NCI-H510A treated with DMSO at 0.1 percent for 48 hours (cell line): ENCODE measurements around the gene NFIX.

Experiments used
- DNase-seq: peaks from one replicate; lab custom pipeline; 2025; lab: John Stamatoyannopoulos, UW

Gene NFIX

GRCh38 chr19:13104360-13104847 lies 109.1 kb downstream of the NFIX start:
- DNase-seq: no peak

DNA sequence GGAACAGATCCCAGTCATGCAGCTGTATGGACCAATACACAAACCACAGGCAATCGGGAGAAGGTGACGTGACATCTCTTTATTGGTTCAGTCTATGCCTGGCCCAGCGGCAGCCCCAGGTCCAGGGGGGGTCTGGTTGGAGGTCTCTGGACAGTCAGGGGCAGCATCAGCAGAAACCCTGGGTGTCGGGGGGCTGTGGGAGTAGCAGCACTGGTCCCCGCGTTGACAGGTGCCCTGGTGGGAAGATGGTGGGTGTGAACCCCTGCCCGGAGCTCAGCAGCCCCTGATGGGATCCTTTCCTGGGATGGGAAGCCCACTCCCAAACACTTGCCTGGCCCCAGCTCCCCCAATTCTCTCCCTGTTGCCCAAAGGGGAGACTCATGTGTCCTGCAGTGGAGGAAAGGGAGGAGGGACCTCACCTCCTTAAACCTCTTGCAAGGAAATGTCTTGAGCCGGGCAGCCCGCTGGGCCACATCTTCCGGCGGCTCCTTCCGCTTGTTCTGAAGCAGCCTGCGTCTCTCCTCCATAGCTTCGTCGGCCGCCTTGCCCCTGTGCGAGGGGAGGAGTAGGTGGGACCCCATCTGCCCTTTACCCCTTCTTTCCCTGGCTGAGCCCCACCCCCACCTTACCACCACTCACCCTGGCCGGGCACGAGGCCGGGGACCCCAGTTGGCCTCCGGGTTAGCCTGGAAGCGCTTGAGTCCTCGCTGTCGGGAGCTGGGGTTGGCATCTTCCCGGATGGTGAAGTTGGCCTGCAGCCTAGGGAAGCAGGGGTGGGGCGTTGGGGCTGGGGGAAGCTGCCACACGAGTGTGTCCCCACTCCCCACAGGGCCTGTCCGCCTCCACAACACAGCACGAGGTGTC lies 109.8 kb downstream of the NFIX start:
- DNase-seq: no peak

- DNase-seq: no peak
These were observed 114.3 kb downstream of the NFIX start for GRCh38 chr19:13109361-13110098.

DNA sequence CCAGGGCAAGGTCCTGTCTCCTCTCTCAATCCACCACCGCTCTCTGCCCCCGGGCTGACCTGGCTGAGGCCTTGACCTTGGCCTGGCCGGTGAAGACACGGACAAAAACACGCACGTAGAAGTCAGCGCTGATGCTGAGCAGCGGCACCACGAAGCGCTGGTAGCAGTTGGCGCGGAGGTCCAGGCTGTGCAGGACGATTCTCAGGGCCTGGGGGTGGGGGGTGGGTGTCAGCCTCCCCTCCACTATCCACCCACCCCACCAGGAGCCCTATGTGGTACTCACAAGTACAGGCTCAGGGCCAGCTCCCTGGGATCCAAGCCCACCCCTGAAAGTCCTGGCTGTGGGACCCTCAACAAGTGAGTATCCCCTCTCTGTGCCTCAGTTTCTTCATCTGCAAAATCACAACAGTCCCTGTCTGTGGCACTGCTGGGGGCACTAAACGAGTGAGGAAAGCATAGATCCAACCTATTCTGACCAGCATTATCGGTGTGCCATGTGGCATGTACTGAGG lies 114.9 kb downstream of the NFIX start:
- DNase-seq: no peak

- no peak for DNase-seq
These were observed 117.3 kb downstream of the NFIX start for GRCh38 chr19:13112555-13112954.

GRCh38 chr19:13115936-13116281 lies 120.6 kb downstream of the NFIX start:
- no peak for DNase-seq

DNA sequence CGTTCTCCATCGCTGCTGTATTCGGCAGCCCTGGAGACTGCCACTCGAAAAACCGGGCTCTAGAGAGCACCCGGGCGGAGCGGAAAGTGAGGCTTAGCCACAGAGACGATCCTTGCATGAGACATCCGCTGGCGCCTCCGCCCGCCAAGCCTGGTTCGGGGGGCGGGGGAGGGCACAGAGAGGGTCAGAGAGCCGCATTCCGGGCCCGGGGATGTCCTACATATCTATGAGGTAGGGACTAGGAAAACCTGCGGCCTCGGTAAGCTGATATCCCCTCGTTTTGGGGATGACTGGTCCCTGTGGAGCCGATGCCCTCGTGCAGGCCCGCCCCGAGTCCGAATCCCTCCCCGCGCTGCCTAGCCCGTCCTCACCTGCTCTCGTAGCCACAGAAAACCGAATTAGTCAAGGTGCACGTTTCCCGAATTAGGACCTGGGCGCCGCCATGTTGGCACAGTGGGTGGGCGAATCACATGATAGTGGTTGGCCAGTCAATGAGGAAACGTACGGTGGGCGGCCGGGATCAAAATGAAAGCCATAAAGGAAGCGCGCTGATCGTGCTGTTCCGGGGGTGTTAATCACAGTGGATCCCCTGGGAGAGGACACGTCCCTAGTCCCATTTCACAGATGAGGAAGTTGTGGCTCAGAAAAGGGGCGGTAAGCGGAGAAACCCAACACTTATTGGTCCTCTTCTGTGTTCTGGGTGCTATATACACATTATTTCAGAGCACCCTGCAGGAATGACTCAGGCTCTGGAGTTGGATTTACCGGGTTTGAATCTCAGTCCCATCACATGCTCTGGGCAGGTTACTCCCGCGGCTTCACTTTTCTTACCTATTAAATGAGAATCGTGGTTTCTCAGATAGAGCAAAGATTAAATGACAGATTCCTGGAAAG lies 121.3 kb downstream of the NFIX start, which contains the start of gene TRMT1:
Gene TRMT1 (minus strand): TSS at position 459 of the 894 bp plus-strand sequence. CDS start 341 bp downstream, at position 118.
- peak; percentile 90 for DNase-seq

GRCh38 chr19:13117176-13117771 lies 122.0 kb downstream of the NFIX start:
- DNase-seq: no peak

- DNase-seq: peak; percentile 86
These were observed 122.6 kb downstream of the NFIX start, which contains the start of gene NACC1 for GRCh38 chr19:13117772-13118423. TSS of gene NACC1 (plus strand) at chr19:13118264. CDS start at chr19:13135208, 16,944 bp downstream.

DNA sequence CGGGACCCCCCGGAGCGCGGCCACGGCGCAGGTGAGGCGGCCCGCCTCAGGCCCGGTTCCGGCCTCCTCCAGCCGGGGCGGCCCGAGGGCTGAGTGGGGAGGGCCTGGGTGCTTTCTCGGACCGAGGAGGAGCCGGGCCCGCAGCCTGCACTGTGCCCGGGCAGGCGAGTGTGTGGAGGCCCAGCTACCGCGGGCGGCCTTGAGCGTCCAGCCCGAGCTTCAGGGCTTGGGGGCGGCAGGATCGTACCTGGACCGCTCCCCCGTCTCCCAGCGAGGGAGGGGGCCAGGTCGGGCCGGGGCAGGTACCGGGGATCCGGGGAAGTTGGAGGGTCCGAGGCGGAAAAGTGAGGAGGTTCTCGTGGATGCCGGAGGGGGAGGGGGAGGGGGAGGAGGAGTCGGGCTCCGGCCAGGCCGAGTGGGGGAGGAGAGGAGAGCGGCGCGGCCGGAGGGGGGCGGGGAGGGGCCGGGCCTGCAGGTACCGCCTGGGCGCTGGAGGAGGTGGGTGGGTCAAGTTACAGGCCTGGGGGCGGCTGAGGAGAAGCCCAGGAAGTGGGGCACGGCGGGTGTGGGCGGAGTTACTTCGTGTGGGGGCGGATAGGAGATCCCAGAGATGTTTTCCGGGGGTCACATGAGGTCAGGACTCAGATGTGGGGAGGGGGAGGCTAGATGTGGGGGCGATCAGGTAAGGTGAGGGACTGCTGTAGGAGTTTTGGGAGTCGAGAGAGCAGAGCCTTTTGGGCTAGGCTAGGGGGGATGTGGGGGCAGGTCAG lies 123.3 kb downstream of the NFIX start:
- DNase-seq: peak; percentile 49

GRCh38 chr19:13119627-13120026 lies 124.4 kb downstream of the NFIX start:
- DNase-seq: no peak

DNA sequence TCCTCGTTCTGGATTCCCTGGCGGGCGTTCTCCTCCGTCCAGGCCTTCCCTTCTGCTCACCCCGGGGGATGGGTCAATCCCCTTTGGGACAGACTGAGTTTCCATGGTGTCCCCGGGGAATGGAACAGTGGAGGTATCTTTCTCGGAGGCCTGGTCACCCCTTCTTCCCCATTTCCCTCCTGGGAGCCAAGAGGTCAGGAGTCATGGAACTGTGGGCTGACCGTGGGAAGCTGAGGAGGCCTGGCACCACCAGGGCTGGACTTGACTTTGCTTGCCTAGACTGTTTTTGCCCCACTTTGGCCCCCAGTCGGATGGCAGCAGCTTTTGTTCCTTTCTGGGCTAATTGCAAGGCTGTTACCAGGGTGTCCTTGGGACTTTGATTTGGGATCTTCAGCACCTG lies 124.8 kb downstream of the NFIX start:
- no peak for DNase-seq

GRCh38 chr19:13120817-13121216 lies 125.5 kb downstream of the NFIX start:
- no peak for DNase-seq

DNA sequence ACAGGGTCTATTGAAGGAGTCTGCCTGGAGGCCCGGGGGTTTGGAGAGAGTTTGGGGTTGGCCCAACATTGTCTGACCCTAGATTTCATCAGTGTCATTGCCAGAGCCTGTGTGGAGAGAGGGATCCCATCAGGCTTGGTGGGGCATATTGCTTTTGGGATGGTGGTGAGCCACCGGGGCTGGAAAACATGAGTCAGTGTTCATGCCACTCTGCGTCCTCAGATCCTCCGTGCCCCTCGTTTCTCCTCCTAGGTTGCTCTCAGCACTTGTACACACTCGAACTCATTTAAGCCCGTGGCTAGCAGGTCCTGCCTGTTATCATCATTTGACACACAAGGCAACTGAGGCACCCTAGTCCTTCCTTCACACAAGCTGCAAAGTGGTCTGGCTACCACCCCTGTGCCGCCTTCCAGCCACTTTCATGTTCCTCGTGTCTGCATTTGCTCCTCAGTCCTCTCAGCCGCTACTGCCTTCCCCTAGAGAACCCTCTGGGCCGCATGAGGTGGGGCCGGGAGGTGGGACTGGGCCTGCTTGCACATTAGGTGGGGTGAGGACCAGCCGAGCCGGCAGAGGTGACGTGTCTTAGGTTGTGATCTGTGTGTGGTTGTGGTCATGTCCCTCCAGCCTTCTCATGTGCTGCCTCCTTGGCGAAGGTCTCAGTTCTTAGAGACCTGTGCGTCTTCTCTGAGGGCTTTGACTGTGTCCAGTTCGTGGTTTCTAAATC lies 126.4 kb downstream of the NFIX start:
- DNase-seq: no peak

GRCh38 chr19:13122275-13122878 lies 127.1 kb downstream of the NFIX start:
- no peak for DNase-seq

DNA sequence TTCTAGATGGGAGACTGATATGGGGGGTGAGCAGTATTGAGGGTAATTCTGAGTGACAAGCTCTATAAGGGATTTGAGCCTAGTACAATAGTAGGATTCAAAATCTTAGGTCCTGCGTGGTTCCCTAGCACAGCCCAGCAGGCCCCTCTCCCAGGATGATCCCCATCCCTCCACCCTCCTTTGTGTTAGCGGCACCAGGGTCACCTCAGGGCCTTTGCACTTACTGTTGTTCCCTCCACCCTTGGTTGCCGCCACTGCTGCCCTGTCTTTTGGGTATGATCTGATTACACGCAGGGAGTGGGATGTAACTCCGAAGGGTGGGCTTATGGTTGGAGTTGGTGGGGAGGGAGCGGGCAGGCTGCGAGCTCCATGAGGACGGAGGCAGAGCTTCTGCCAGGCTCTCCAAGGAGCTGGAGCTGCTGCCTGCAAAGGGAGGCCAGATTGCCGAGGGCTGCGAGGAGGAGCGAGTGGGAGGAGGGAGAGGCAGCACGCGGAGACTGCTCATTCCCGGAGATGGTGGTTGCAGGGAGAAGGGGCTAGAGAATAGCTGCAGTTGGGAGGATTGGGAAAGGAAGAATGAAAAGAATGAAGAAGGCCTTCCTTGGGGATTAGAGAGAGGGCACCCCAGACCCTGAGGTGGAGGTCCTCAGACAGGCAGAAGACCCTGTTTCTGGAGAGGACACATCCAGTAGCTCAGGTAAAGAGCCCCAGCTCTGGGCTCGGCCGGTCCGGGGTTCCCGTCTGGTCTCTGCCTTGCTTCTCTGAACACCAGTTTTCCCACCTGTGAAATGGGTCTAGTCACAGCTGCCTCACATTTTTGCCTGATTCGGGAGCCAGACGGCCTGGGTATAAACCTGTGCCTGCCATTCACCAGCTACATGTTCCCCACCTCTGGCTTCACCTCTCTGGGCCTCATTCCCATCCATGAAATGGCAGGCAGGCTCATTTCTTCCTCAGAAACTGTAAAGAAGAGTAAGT lies 128.0 kb downstream of the NFIX start:
- DNase-seq: no peak

- no peak for DNase-seq
These were observed 131.8 kb downstream of the NFIX start for GRCh38 chr19:13127051-13127450.
